NCI-H748 (cell line): Measurements from ENCODE around the gene RPP25L.
A peak's percentile ranks its signal among the peaks of the same experiment; 100 is the strongest.

ENCODE experiments used
- DNase-seq: peaks from one replicate; lab custom pipeline; 2025; ENCODE audit not compliant: unreplicated experiment; lab: John Stamatoyannopoulos, UW

RPP25L gene

GRCh38 chr9:34588671-34589635, 22.9 kb downstream of the RPP25L start:
- peak; percentile 62 for DNase-seq

DNA sequence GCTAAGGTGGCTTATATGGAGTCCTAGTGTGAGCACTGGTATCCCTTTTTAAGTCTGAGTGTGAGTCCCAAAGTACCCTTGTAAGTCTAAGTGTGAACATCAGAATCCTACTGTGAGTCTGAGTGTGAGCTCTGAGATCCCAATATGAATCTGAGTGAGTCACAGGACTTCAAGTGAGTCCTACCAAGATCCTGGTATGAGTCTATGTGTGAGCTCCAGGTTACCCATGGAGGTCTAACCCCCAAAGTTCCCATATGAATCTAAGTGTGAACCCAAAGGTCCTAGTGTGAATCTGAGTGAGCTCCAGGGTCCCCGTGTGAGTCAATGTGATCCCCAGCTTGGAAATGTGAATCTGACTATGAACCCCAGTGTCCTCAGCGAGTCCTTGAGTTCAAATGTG, 24.6 kb downstream of the RPP25L start:
- DNase-seq = no peak

GRCh38 chr9:34585946-34586669, 25.8 kb downstream of the RPP25L start:
- DNase-seq = no peak

- DNase-seq = no peak
Measured at GRCh38 chr9:34584970-34585369, 26.9 kb downstream of the RPP25L start.

DNA sequence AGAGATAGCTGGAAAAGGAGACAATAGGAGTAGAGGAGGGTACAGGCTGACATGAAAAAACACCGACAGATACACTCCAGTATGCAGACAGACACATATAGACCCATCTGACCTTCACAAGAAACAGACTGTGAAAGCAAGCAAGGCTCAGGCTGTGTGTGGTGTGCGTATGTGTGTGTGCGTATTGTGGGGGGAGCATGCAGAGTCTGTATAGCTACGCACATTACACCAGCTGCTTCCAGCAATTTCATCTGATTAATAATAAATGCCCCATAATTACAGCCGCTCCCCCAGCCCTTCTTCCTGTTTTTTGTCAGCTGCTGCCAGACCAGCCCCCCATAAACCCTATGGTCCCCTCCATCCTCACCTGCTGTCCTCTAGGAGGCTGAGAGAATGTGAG, 29.1 kb downstream of the RPP25L start:
- DNase-seq = peak; percentile 41

DNA sequence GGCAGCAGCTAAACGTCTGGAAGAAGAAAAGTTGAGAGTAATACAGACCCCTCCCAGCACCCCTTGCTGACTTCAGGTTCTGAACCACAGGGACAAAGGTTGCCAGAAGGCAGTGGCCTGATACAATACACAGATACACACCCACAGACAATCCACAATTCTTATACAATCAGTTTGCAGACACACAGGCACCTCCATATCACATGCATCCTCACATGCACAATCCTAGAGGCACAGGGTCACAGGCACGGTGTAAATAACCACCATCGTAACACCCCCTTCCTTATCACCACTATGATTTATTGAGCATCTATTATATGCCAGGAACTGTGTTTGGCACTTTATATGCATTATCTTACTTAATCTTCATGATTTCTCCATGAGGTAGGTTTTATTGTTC, 30.6 kb downstream of the RPP25L start:
- no peak for DNase-seq

- peak; percentile 45 for DNase-seq
Measured at GRCh38 chr9:34580358-34580757, 31.5 kb downstream of the RPP25L start.

GRCh38 chr9:34579808-34580163, 32.1 kb downstream of the RPP25L start:
- DNase-seq = no peak

- peak; percentile 47 for DNase-seq
Measured at GRCh38 chr9:34579104-34579807, 32.6 kb downstream of the RPP25L start.

DNA sequence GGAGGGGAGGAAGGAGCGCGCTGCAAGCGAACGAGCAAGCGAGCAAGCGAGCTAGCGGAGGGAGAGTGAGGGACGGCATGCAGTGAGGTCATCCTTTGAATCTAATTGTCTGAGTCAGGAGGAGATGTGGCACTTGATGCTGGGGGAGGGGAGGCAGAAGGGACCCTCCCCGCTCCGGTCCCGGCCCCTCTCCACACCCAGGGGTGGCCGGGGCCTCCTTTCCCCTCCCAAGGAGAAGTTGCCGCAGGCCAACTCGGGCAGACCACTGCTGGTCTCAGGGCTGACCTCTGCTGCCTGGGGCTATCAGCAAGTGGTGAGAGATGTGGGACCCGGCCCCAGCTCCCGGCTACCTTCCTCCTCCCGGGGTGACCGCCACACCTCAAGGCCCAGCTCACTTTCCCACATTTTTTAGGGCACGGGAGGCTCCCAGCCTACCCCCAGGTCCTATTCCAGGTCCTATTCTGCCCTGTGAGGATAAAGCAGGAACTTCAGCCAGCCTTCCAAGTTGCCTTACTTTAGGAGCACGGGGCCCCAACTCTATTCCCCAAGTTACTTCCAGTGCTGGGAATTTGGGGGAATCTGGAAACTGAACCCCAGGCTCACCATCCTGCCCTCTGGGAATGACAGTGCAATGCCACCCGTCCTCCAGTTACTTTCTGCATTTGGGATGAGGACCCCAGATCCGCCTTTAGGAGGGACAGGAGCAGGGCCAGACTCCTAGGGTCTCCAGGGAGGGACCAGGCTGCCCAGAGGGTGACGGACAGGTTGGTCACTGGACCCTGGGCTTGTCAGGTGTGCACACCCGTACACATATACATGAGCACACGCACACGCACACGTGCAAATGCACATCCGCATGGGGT, 33.4 kb downstream of the RPP25L start:
- DNase-seq = peak; percentile 73

DNA sequence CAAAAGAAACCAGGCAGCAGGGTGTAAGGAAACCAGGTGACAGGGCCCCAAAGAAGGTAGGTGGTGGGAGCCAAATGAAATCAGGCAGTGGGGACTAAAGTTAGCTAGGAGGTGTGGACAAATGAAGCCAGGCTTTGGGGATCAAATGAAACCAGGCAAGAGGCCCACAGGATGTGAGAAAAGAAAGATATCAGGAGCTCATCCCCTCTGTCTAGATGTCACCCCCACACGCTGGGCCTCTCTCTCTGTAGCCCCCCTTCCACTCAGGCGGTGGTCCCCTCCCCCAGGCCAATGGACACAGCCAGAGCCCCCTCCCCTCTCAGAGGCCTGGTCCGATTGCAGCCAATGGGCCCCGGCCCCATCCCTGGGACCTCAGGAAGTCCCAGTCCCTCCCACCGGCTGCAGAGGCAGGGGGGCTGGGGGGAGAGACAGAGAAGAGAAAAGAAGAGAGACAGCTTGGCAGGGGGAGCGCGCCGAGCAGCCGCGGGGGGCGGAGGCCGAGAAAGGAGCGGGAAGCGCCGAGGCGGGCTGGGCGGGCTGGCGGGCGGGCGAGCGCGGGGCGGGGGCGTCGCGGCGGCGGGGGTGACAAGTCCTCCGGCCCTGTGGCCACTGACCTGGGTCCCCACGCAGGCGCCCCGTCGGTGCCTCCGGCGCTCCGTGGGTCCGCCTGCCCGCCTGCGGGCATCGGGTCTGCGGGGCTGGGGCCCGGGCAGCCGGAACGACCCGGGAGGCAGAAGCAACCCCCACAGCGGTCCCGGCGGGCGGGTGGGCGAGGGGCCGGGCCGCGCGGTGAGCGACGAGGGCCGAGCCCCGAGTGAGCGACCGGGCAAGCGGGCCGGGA, 34.3 kb downstream of the RPP25L start:
- peak; percentile 67 for DNase-seq

- no peak for DNase-seq
Measured at GRCh38 chr9:34576597-34577399, 35.1 kb downstream of the RPP25L start.

- DNase-seq = no peak
Measured at GRCh38 chr9:34575862-34576596, 35.9 kb downstream of the RPP25L start.

DNA sequence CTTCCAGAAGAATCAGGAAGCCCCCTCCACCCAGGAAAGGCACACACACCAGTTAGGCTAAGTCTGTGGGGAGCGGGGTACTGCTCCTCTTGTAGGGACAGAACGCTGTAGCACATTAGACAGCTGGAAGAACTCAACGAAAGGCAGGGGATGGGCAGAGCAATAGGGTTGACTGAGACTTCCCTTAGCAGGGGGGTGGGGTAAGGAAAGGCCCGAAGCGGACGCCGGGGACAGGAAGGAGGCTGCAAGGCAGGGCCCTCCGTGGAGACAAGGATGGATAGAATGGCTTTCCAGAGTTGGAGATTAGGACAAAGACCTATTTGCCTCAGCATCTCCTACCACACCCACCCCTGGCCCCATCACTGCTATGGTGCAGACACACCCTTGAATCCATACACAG, 36.7 kb downstream of the RPP25L start:
- no peak for DNase-seq

GRCh38 chr9:34574571-34574970, 37.3 kb downstream of the RPP25L start:
- no peak for DNase-seq

- no peak for DNase-seq
Measured at GRCh38 chr9:34573599-34574325, 38.1 kb downstream of the RPP25L start.

GRCh38 chr9:34572628-34573027, 39.3 kb downstream of the RPP25L start:
- no peak for DNase-seq

DNA sequence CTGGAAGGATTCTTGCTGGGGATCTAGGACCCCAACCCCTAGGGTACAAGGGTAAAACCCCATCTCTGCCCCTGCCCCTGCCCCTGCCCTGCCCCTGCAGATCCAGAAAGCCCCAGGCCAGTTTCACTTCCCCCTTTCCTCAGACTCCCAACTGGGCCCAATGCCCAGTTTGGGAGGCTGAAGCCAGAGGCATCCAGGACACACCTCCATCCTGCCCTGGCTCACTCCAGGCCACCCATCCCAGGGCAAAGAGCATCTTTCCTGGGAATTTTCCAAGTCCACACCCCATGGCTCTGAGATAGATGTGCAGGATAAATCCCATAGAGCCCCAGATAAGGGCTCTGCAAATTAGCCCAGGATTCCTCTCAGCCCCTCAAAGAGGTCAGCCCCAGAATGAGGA, 39.8 kb downstream of the RPP25L start:
- DNase-seq = no peak
